Measurements from ENCODE around the gene SUDS3. TPM values are rescaled to one million over a fixed set of nuclear protein-coding genes. Genes with fewer than 3 reads are reported as not detected.

SUDS3 gene
- total and polyA plus RNA-seq, 4 donors, result 10.9 to 106 (median 17.8) TPM

DNA sequence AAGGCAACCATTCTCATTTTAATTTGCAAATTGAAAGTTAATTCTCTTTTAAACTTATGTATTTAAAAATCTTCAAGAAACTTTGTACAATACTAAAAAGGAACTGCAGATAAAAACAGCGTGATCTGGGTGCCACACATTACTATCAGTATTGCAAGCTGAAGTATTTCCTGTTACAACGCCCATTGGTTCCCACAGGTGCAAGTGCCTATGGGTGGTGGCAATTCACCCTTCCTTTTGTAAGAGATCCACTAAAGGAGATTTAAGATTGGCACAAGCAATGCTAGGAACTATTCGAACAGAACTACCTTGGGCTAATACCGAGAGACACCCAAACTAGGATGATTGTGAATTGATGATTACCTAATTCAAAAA is 16.8 kb upstream of the SUDS3 start:
- TF ChIP-seq, protein P1, sequence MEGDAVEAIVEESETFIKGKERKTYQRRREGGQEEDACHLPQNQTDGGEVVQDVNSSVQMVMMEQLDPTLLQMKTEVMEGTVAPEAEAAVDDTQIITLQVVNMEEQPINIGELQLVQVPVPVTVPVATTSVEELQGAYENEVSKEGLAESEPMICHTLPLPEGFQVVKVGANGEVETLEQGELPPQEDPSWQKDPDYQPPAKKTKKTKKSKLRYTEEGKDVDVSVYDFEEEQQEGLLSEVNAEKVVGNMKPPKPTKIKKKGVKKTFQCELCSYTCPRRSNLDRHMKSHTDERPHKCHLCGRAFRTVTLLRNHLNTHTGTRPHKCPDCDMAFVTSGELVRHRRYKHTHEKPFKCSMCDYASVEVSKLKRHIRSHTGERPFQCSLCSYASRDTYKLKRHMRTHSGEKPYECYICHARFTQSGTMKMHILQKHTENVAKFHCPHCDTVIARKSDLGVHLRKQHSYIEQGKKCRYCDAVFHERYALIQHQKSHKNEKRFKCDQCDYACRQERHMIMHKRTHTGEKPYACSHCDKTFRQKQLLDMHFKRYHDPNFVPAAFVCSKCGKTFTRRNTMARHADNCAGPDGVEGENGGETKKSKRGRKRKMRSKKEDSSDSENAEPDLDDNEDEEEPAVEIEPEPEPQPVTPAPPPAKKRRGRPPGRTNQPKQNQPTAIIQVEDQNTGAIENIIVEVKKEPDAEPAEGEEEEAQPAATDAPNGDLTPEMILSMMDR (IDR thresholded peaks at IDR 0.05; ENCODE audit: control extremely low read depth, extremely low read depth), result no peak
- no peak overlapping the region for H3K27ac ChIP-seq (ENCODE audit: low read depth in 1 of 2, low read length in 1 of 2)
- ATAC-seq (ENCODE audit: insufficient read depth, low FRiP score) (no peak), DNase-seq (no peak)
- H3K9me3 ChIP-seq (ENCODE audit: control insufficient read depth in 4 of 4, insufficient read depth in 3 of 4, low read length in 3 of 4), result no peaks in the 10 kb centered on the region
- peak overlapping the region in 1 of 2 donors; percentile 79 for H3K9ac ChIP-seq (ENCODE audit: insufficient read depth in 1 of 2, low read length in 2 of 2)
- no peak overlapping the region for H3K4me3 ChIP-seq
- H3K4me1 ChIP-seq (ENCODE audit: control insufficient read depth in 5 of 5, insufficient read depth in 5 of 5, low read length in 5 of 5), result peaks cover 0 to 19% (median 7%) of the 10 kb centered on the region in 5 donors
- WGBS, 2 donors, result 23 to 45% methylated on average over 4 of the region's 4 CpGs
- H3K36me3 ChIP-seq (ENCODE audit: control insufficient read depth in 4 of 4, insufficient read depth in 4 of 4, low read length in 4 of 4), result no peaks in the 10 kb centered on the region
- H3K27me3 ChIP-seq (ENCODE audit: control insufficient read depth in 3 of 3, insufficient read depth in 3 of 3, low read length in 2 of 3), result no peaks in the 10 kb centered on the region

DNA sequence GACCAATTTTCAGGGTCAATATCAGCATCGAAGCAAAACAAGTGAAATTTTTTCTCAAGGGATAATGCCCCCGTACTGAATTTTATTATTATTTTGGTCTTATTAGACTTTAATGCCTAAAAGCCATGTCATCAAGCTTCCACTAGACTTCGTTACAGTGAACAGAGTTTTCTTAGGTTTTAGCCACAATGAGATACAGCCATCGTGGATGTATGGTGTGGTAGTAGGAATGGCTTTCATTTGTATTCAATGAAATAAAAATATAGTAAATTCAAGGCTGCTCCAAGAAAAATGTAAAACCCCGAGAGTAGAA is 15.3 kb upstream of the SUDS3 start:
- 93% methylated on average over 5 of the region's 5 CpGs for WGBS, 2 donors
- H3K4me1 ChIP-seq (ENCODE audit: control insufficient read depth in 5 of 5, insufficient read depth in 5 of 5, low read length in 5 of 5), result peaks cover 0 to 16% (median 7%) of the 10 kb centered on the region in 5 donors

DNA sequence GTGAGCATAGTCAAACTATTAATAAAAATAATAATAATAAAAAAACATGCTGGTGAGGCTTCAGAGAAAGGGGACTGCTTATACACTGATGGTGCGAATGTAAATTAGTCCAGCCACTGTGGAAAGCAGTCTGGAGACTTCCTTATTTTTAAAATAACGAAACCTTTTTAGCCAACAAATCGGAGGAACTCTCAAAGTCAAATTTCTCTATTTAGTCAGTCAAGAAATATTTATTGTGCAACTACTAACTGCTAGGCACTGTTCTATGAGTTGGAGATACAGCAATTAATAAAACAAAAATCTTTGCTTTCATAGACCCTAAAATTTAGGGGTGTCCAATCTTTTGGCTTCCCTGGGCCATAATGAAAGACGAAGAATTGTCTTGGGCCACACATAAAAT is 14.5 kb upstream of the SUDS3 start:
- Histone ChIP-seq H3K27me3 (ENCODE audit: control insufficient read depth in 3 of 3, insufficient read depth in 3 of 3, low read length in 2 of 3) (no peaks in the 10 kb centered on the region), H3K9ac (ENCODE audit: insufficient read depth in 1 of 2, low read length in 2 of 2) (no peak overlapping the region), H3K4me3 (no peak overlapping the region), H3K36me3 (ENCODE audit: control insufficient read depth in 4 of 4, insufficient read depth in 4 of 4, low read length in 4 of 4) (no peaks in the 10 kb centered on the region), H3K4me1 (ENCODE audit: control insufficient read depth in 5 of 5, insufficient read depth in 5 of 5, low read length in 5 of 5) (peaks cover 0 to 11% (median 2%) of the 10 kb centered on the region in 5 donors), H3K27ac (ENCODE audit: low read depth in 1 of 2, low read length in 1 of 2) (no peak overlapping the region), H3K9me3 (ENCODE audit: control insufficient read depth in 4 of 4, insufficient read depth in 3 of 4, low read length in 3 of 4) (no peaks in the 10 kb centered on the region)
- no peak for ATAC-seq (ENCODE audit: insufficient read depth, low FRiP score)
- TF ChIP-seq, protein P1 (IDR thresholded peaks at IDR 0.05; ENCODE audit: control extremely low read depth, extremely low read depth), result no peak
- WGBS, 2 donors, result 52 to 80% methylated on average over 4 of the region's 4 CpGs
- DNase-seq, result no peak

More for the DNA sequence above, 15.3 kb upstream of the SUDS3 start:
- no peak for DNase-seq
- no peak overlapping the region for H3K9ac ChIP-seq (ENCODE audit: insufficient read depth in 1 of 2, low read length in 2 of 2)
- no peak overlapping the region for H3K4me3 ChIP-seq
- no peaks in the 10 kb centered on the region for H3K36me3 ChIP-seq (ENCODE audit: control insufficient read depth in 4 of 4, insufficient read depth in 4 of 4, low read length in 4 of 4)
- H3K27ac ChIP-seq (ENCODE audit: low read depth in 1 of 2, low read length in 1 of 2), result no peak overlapping the region
- no peaks in the 10 kb centered on the region for H3K27me3 ChIP-seq (ENCODE audit: control insufficient read depth in 3 of 3, insufficient read depth in 3 of 3, low read length in 2 of 3)
- no peaks in the 10 kb centered on the region for H3K9me3 ChIP-seq (ENCODE audit: control insufficient read depth in 4 of 4, insufficient read depth in 3 of 4, low read length in 3 of 4)
- ATAC-seq (ENCODE audit: insufficient read depth, low FRiP score), result no peak
- TF ChIP-seq, protein P1 (IDR thresholded peaks at IDR 0.05; ENCODE audit: control extremely low read depth, extremely low read depth), result no peak

GRCh38 chr12:118368821-118369220 is 7.5 kb upstream of the SUDS3 start:
- H3K27ac ChIP-seq (ENCODE audit: low read depth in 1 of 2, low read length in 1 of 2), result no peak overlapping the region
- DNase-seq, result no peak
- H3K9me3 ChIP-seq (ENCODE audit: control insufficient read depth in 4 of 4, insufficient read depth in 3 of 4, low read length in 3 of 4), result no peaks in the 10 kb centered on the region
- H3K4me3 ChIP-seq, result no peak overlapping the region
- no peaks in the 10 kb centered on the region for H3K27me3 ChIP-seq (ENCODE audit: control insufficient read depth in 3 of 3, insufficient read depth in 3 of 3, low read length in 2 of 3)
- no peaks in the 10 kb centered on the region for H3K36me3 ChIP-seq (ENCODE audit: control insufficient read depth in 4 of 4, insufficient read depth in 4 of 4, low read length in 4 of 4)
- no peak overlapping the region for H3K9ac ChIP-seq (ENCODE audit: insufficient read depth in 1 of 2, low read length in 2 of 2)
- 49 to 68% methylated on average over 4 of the region's 4 CpGs for WGBS, 2 donors
- H3K4me1 ChIP-seq (ENCODE audit: control insufficient read depth in 5 of 5, insufficient read depth in 5 of 5, low read length in 5 of 5), result peaks cover 0 to 16% (median 5%) of the 10 kb centered on the region in 5 donors
- no peak for ATAC-seq (ENCODE audit: insufficient read depth, low FRiP score)
- TF ChIP-seq, protein P1 (IDR thresholded peaks at IDR 0.05; ENCODE audit: control extremely low read depth, extremely low read depth), result no peak
